PFSK-1 (cell line): Measurements from ENCODE around the gene PPP1R1B.

ENCODE experiments used
- POLR2AphosphoS5 ChIP-seq: IDR thresholded peaks from 2 replicates; pipeline ENCODE4 v1.6.1; 2012; ENCODE audit warnings: low read depth, mild to moderate bottlenecking, control low read depth, low read length, moderate library complexity
- REST ChIP-seq, 2 experiments: IDR thresholded peaks; 2 replicates each; pipeline versions ENCODE4 v1.6.1 to v1.8.0; 2011 to 2012; ENCODE audit warnings: low read depth in 2 of 2, low read length in 2 of 2, control low read depth in 1 of 2, inconsistent platforms in 1 of 2, mild to moderate bottlenecking in 1 of 2, moderate library complexity in 1 of 2; ENCODE audit not compliant: insufficient read depth in 1 of 2
- SIN3A ChIP-seq: IDR thresholded peaks from 2 replicates; pipeline ENCODE4 v1.6.1; 2012; ENCODE audit warnings: mild to moderate bottlenecking, low read length, moderate library complexity, borderline replicate concordance; ENCODE audit not compliant: insufficient read depth

- TF ChIP-seq REST (IDR thresholded peaks at IDR 0.05; ENCODE audit: insufficient read depth in 1 of 2, low read depth in 2 of 2, low read length in 2 of 2) (no peak), POLR2AphosphoS5 (no peak), SIN3A (no peak)
These were observed 7.6 kb upstream of the PPP1R1B start for GRCh38 chr17:39618956-39619785.
